Measurements from ENCODE around the gene RASSF4. TPM values are rescaled to one million over a fixed set of nuclear protein-coding genes. Genes with fewer than 3 reads are reported as not detected.

RASSF4 gene
- total RNA-seq, 1 experiment from 2014 or later, result 11.5 TPM

DNA sequence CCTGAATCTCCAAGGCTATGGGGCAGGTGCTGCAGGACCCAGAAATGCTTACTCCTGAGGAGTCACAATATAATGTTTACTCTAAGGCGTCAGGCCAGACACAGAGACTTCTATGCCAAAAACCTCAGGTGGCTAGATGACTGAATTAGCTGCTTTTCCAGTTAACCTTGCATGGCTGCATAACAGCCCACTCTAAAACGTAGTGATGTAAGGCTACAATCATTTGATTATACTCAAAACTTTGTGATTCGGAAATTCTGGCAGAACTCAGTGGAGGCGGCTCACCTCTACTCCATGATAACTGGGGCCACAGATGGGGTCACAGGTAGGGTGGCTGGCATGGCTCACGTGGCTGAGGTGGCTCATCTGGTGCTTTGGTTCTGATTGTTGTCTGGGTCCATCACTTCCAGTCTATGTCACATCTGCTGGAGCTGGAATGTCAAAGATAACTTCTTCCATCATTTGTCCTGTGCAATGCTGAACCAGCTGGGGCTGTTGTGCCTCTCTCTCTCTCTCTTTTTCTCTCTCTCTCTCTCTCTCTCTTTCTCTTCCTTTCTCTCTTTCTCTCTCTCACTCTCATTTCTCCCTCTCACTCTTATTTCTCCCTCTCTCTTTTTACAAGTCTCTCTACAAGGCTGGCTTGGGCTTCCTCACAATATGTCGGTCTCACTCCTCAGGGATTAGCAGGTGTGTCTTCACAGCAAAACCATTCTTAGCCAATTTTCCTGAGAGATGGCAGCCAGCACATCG is 36.6 kb upstream of the RASSF4 start:
- H3K14ac ChIP-seq (ENCODE audit: insufficient read depth, low read length), result no peak overlapping the region
- no peak overlapping the region for H3K4me3 Mint-ChIP-seq
- no peak for DNase-seq

More for the DNA sequence above, 36.6 kb upstream of the RASSF4 start:
- TF ChIP-seq, protein P1, sequence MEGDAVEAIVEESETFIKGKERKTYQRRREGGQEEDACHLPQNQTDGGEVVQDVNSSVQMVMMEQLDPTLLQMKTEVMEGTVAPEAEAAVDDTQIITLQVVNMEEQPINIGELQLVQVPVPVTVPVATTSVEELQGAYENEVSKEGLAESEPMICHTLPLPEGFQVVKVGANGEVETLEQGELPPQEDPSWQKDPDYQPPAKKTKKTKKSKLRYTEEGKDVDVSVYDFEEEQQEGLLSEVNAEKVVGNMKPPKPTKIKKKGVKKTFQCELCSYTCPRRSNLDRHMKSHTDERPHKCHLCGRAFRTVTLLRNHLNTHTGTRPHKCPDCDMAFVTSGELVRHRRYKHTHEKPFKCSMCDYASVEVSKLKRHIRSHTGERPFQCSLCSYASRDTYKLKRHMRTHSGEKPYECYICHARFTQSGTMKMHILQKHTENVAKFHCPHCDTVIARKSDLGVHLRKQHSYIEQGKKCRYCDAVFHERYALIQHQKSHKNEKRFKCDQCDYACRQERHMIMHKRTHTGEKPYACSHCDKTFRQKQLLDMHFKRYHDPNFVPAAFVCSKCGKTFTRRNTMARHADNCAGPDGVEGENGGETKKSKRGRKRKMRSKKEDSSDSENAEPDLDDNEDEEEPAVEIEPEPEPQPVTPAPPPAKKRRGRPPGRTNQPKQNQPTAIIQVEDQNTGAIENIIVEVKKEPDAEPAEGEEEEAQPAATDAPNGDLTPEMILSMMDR (conservative IDR thresholded peaks at IDR 0.05), result no peak
- Histone ChIP-seq H3T11ph (ENCODE audit: low read length) (no peak overlapping the region), H3K4me2 (ENCODE audit: insufficient read depth, insufficient read length, low read length) (no peak overlapping the region), H2BK15ac (ENCODE audit: low read depth, low read length) (no peak overlapping the region), H4K20me1 (ENCODE audit: control insufficient read depth, insufficient read depth, insufficient read length) (no peaks in the 10 kb centered on the region), H4K5ac (ENCODE audit: insufficient read length, low read depth, low read length) (no peak overlapping the region), H2AK5ac (ENCODE audit: insufficient read length, low read length) (no peak overlapping the region), H3K79me2 (ENCODE audit: insufficient read depth, low read length) (no peaks in the 10 kb centered on the region), H3K4me1 (ENCODE audit: insufficient read depth, low read length) (no peaks in the 10 kb centered on the region), H4K8ac (replicated peaks; ENCODE audit: insufficient read length, low read depth, low read length) (no peak overlapping the region), H3K79me1 (ENCODE audit: insufficient read depth, low read depth, low read length, poor library complexity, severe bottlenecking) (no peaks in the 10 kb centered on the region), H4K91ac (ENCODE audit: insufficient read length, low read depth, low read length) (no peak overlapping the region), H3K4ac (ENCODE audit: low read depth, low read length) (no peak overlapping the region), H2BK20ac (ENCODE audit: low read depth, low read length, poor library complexity, severe bottlenecking) (no peak overlapping the region), H3K18ac (ENCODE audit: insufficient read length, low read depth, low read length) (no peak overlapping the region), H2AFZ (ENCODE audit: low read length) (no peak overlapping the region), H3K27me3 (ENCODE audit: insufficient read depth, low read length) (no peaks in the 10 kb centered on the region), H3K56ac (ENCODE audit: insufficient read length, low read depth, low read length) (no peak overlapping the region), H3K9ac (ENCODE audit: extremely low read depth, insufficient read length, low read length) (no peak overlapping the region), H3K23me2 (ENCODE audit: insufficient read length, low read depth, low read length, poor library complexity, severe bottlenecking) (no peaks in the 10 kb centered on the region), H2BK120ac (ENCODE audit: low read depth, low read length, poor library complexity, severe bottlenecking) (no peak overlapping the region), H3K9me3 (ENCODE audit: control insufficient read depth, low read depth, low read length) (no peaks in the 10 kb centered on the region), H2BK12ac (ENCODE audit: insufficient read length, low read depth, low read length) (no peak overlapping the region), H3K23ac (ENCODE audit: insufficient read length, low read depth, low read length) (no peak overlapping the region), H2BK5ac (ENCODE audit: insufficient read length, low read length) (no peak overlapping the region), H3K27ac (ENCODE audit: insufficient read length, low read depth, low read length) (no peak overlapping the region)
- peaks cover 0 to 3% (median 0%) of the 10 kb centered on the region in 3 experiments; a peak in 3 of 7 replicates for H3K36me3 Mint-ChIP-seq (ENCODE audit: insufficient read depth in 1 of 3, low read depth in 3 of 3)
- no CpG with 5 or more reads among the region's 7 CpGs for WGBS (ENCODE audit: extremely low coverage, insufficient read length, low lambda C conversion rate)
- H3K9me3 Mint-ChIP-seq, result peaks cover 2 to 3% of the 10 kb centered on the region in 2 experiments; a peak in 3 of 5 replicates
- no peak overlapping the region for H3K27ac Mint-ChIP-seq
- peaks cover 20% of the 10 kb centered on the region for H3K27me3 Mint-ChIP-seq (ENCODE audit: low read depth)
- peaks cover 0 to 5% of the 10 kb centered on the region in 2 experiments; a peak in 2 of 4 replicates for H3K4me1 Mint-ChIP-seq
